GM12878 (cell line): Measurements from ENCODE around the gene RUNX3.

Experiments
- BCL3 ChIP-seq: IDR thresholded peaks from 2 replicates; pipeline ENCODE4 v1.6.1; 2011; ENCODE audit warnings: borderline replicate concordance, low read depth, mild to moderate bottlenecking, moderate library complexity, low read length; ENCODE audit not compliant: insufficient read depth, poor library complexity, severe bottlenecking
- CTCF ChIP-seq, 3 experiments: IDR thresholded peaks in 2 of 3; conservative IDR thresholded peaks in 1 of 3; 2 replicates each; pipeline ENCODE4 v1.5.1; 2011; ENCODE audit warnings: low read depth in 3 of 3, low read length in 3 of 3, mild to moderate bottlenecking in 3 of 3, control low read depth in 2 of 3, moderate library complexity in 2 of 3, inconsistent platforms in 1 of 3, mixed read lengths in 1 of 3; ENCODE audit not compliant: control insufficient read depth in 2 of 3, insufficient read depth in 1 of 3; ENCODE audit errors: extremely low read depth in 1 of 3
- E2F8 ChIP-seq: fragments of 450-650 bp; IDR thresholded peaks from 2 replicates; pipeline ENCODE4 v1.6.1; 2018; ENCODE audit warnings: mild to moderate bottlenecking, low read depth, moderate library complexity; ENCODE audit not compliant: partially characterized antibody
- KDM1A ChIP-seq: fragments of 200-600 bp; sonication (generic); IDR thresholded peaks from 2 replicates; pipeline ENCODE4 v1.6.1; 2016; ENCODE audit warnings: borderline replicate concordance
- NFYB ChIP-seq: IDR thresholded peaks from 2 replicates; pipeline ENCODE4 v1.6.1; 2011; ENCODE audit warnings: low read depth, mild to moderate bottlenecking, low read length, improper control_type of control experiment, moderate library complexity; ENCODE audit not compliant: insufficient read depth
- POLR2AphosphoS5 ChIP-seq: IDR thresholded peaks from 2 replicates; pipeline ENCODE4 v1.6.1; 2011; ENCODE audit warnings: mild to moderate bottlenecking, low read length, inconsistent platforms
- RB1 ChIP-seq: fragments of 450-650 bp; formaldehyde crosslinking; IDR thresholded peaks from 2 replicates; pipeline ENCODE4 v1.6.1; 2017; ENCODE audit warnings: mild to moderate bottlenecking, borderline replicate concordance
- SP1 ChIP-seq: IDR thresholded peaks from one replicate; pipeline ENCODE4 v1.6.1; 2011; ENCODE audit warnings: low read depth, low read length
- TAF1 ChIP-seq: IDR thresholded peaks from 2 replicates; pipeline ENCODE4 v1.6.1; 2011; ENCODE audit warnings: mild to moderate bottlenecking, low read depth, low read length, borderline replicate concordance
- TCF12 ChIP-seq: IDR thresholded peaks from 2 replicates; pipeline ENCODE4 v1.6.1; 2011; ENCODE audit warnings: low read depth, mild to moderate bottlenecking, low read length
- TCF3 ChIP-seq: IDR thresholded peaks from 2 replicates; pipeline ENCODE4 v1.6.1; 2012; ENCODE audit warnings: low read depth, mild to moderate bottlenecking, low read length, borderline replicate concordance; ENCODE audit not compliant: insufficient read depth

- TF ChIP-seq NFYB, result no peak
- no peak for TF ChIP-seq CTCF (IDR thresholded peaks at IDR 0.05 in 2 of 3, conservative IDR thresholded peaks at IDR 0.05 in 1 of 3; ENCODE audit: control insufficient read depth in 2 of 3, extremely low read depth in 1 of 3, insufficient read depth in 1 of 3, low read depth in 3 of 3, low read length in 3 of 3)
- TF ChIP-seq TAF1, result no peak
- no peak for TF ChIP-seq POLR2AphosphoS5
- TF ChIP-seq TCF3, result no peak
- TF ChIP-seq KDM1A, result no peak
- TF ChIP-seq SP1, result no peak
- TF ChIP-seq RB1, result no peak
- TF ChIP-seq E2F8, result no peak
- TF ChIP-seq TCF12, result no peak
- TF ChIP-seq BCL3, result no peak
Measured at GRCh38 chr1:24886241-24886640, 43.8 kb downstream of the RUNX3 start.
